ENCODE data around the gene PCDH9. TPM values are rescaled to one million over a fixed set of nuclear protein-coding genes. Genes with fewer than 3 reads are reported as not detected.

PCDH9 gene
- polyA plus RNA-seq, 1 of the 3 experiments (the other 2 are of a cell fraction): 1.3 TPM

- WGBS (ENCODE audit: low lambda C conversion rate): 85% methylated on average over 2 of the region's 2 CpGs
These were observed 142.6 kb downstream of the PCDH9 start for GRCh38 chr13:67087527-67087926.

More at GRCh38 chr13:67087527-67087926, 142.6 kb downstream of the PCDH9 start:
- Histone ChIP-seq H3K9ac (no peak overlapping the region), H3K4me3 (ENCODE audit: low read depth in 2 of 2, low read length in 1 of 2) (no peak overlapping the region), H3K27me3 (ENCODE audit: insufficient read depth) (no peaks in the 10 kb centered on the region), H3K9me3 (no peaks in the 10 kb centered on the region), H3F3A (replicated peaks; ENCODE audit: insufficient read depth) (no peaks in the 10 kb centered on the region), H3K79me2 (ENCODE audit: insufficient read depth) (no peaks in the 10 kb centered on the region; the same call in 1 of the 2 replicates), H2AFZ (ENCODE audit: low read depth) (no peak overlapping the region), H3K27ac (ENCODE audit: low read depth in 2 of 2, low read length in 1 of 2) (no peak overlapping the region), H3K4me2 (no peak overlapping the region), H3K4me1 (ENCODE audit: control insufficient read depth in 1 of 2, insufficient read depth in 2 of 2, low read depth in 1 of 2, low read length in 1 of 2) (no peaks in the 10 kb centered on the region), H4K20me1 (ENCODE audit: insufficient read depth) (no peaks in the 10 kb centered on the region), H3K9me2 (no peaks in the 10 kb centered on the region), H3K36me3 (replicated peaks in 1 of 2; ENCODE audit: control insufficient read depth in 1 of 2, insufficient read depth in 2 of 2, low read length in 1 of 2) (no peaks in the 10 kb centered on the region)
- ChIA-PET POLR2A (no interaction called here), CTCF (no interaction called here)
- TF ChIP-seq IRF3 (IDR thresholded peaks at IDR 0.05; ENCODE audit: low read depth, low read length) (no peak), REST (IDR thresholded peaks at IDR 0.05; ENCODE audit: low read depth, low read length) (no peak), NRF1 (IDR thresholded peaks at IDR 0.05; ENCODE audit: low read depth, low read length) (no peak), SMC3 (IDR thresholded peaks at IDR 0.05; ENCODE audit: low read depth, low read length) (no peak), SIN3A (IDR thresholded peaks at IDR 0.05; ENCODE audit: borderline replicate concordance, low read depth, low read length) (no peak), FOXJ3 (CRISPR knock-in tag; IDR thresholded peaks at IDR 0.05) (no peak), POLR2AphosphoS5 (IDR thresholded peaks at IDR 0.05; ENCODE audit: low read depth, low read length) (no peak), JUND (IDR thresholded peaks at IDR 0.05) (no peak), TAF1 (IDR thresholded peaks at IDR 0.05; ENCODE audit: borderline replicate concordance, low read depth, low read length) (no peak), RFX5 (IDR thresholded peaks at IDR 0.05; ENCODE audit: low read length) (no peak), FOSL2 (IDR thresholded peaks at IDR 0.05; ENCODE audit: borderline replicate concordance, low read depth) (no peak), USF1 (IDR thresholded peaks at IDR 0.05; ENCODE audit: borderline replicate concordance, low read depth) (no peak), USF2 (IDR thresholded peaks at IDR 0.05; ENCODE audit: borderline replicate concordance, low read depth, low read length) (no peak)
- DNase-seq: no peak

All from SK-N-SH (cell line).